ENCODE measurements around the gene DDN.
A peak's percentile ranks its signal among the peaks of the same experiment; 100 is the strongest.

Gene DDN

DNA sequence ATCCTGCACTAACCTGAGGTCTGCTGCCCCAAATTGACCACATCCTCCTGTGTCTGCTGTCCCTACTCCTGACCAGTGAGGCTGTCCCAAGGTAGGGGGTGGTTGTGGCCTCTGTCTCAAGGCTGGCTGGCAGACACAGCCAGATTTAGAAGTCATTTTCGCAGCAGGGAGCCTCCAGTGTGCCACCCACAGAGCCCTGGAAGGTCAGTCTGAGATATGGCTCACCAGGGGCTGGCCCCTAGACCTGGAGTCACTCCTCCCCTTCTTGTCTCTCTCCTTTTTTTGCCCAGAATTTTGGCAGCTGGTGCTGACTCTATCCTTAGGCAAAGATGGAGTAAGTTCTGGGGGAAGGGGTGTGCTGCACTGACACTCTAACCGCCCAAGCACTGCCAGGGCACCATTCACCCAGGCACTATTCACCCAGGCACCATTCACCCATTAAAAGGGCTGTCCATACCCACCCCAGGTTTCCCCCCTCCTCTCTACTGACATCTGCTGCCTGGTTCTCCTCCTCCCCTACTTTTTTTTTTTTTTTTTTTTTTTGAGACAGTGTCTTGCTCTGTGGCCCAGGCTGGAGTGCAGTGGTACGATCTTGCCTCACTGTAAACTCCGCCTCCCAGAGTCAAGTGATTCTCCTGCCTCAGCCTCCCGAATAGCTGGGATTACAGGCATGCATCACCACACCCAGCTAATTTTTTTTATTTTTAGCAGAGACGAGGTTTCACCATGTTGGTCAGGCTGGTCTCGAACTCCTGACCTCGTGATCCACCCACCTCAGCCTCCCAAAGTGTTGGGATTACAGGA is 7.7 kb downstream of the DDN start:
- no peak for DNase-seq (ENCODE audit: low read depth)
- no peak overlapping the region for H3K4me3 ChIP-seq (ENCODE audit: low read depth, low read length)
- TF ChIP-seq, protein P1, sequence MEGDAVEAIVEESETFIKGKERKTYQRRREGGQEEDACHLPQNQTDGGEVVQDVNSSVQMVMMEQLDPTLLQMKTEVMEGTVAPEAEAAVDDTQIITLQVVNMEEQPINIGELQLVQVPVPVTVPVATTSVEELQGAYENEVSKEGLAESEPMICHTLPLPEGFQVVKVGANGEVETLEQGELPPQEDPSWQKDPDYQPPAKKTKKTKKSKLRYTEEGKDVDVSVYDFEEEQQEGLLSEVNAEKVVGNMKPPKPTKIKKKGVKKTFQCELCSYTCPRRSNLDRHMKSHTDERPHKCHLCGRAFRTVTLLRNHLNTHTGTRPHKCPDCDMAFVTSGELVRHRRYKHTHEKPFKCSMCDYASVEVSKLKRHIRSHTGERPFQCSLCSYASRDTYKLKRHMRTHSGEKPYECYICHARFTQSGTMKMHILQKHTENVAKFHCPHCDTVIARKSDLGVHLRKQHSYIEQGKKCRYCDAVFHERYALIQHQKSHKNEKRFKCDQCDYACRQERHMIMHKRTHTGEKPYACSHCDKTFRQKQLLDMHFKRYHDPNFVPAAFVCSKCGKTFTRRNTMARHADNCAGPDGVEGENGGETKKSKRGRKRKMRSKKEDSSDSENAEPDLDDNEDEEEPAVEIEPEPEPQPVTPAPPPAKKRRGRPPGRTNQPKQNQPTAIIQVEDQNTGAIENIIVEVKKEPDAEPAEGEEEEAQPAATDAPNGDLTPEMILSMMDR (IDR thresholded peaks at IDR 0.05; ENCODE audit: control insufficient read depth, extremely low read depth, insufficient read depth), result no peak

DNA sequence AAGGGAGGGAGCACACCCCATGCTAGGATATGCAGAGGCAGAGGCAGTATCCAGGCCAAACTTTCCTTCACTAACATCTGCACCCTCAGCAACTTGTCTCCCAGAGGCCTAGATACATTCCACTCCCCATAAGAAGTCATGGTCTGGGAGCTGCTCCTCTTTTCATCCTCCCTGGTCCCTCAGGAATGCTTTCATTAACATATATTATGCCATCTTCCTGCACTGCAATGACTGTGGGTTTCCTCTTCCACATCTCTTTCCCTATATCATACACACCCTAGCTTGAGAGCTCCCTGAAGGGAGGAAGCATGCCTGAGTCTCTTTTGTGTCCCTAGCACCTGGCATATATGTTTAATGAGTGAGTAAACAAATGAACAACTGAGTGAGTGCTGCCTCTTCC is 8.6 kb downstream of the DDN start:
- no peak for DNase-seq (ENCODE audit: low read depth)
- no peak overlapping the region for H3K4me3 ChIP-seq (ENCODE audit: low read depth, low read length)
- TF ChIP-seq, protein P1 (IDR thresholded peaks at IDR 0.05; ENCODE audit: control insufficient read depth, extremely low read depth, insufficient read depth), result no peak

DNA sequence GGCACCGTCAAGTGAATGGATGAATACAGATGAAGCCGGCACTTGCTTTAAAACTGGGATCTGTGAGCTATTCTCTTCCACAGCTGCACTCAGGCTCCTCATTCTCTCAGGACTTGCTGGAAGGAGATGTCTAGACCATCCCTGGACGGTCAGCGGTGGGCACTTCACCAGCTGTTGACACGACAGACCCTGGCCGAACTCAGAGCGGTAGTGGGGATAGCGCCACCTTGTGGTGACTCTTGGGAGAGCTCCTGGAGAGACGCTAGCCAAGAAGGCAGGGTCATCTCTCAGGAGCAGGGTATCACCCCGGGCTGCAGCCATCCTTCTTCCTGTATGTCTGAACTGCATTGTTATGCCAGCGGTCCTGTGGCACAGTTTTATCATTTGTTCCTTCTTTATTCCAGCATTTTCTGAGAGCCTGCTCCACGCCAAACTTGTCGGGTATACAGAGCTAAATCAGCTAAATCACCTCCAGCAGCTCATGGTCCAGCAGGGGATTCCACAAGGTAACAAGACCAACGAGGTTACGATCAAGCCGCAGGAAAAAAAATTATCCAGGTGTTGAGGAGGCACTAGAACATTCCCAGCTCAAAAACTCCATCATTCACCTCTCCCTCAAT is 11.0 kb downstream of the DDN start:
- no peak overlapping the region for H3K4me3 ChIP-seq (ENCODE audit: low read depth, low read length)
- DNase-seq (ENCODE audit: low read depth), result no peak
- TF ChIP-seq, protein P1 (IDR thresholded peaks at IDR 0.05; ENCODE audit: control insufficient read depth, extremely low read depth, insufficient read depth), result peak; percentile 81

DNA sequence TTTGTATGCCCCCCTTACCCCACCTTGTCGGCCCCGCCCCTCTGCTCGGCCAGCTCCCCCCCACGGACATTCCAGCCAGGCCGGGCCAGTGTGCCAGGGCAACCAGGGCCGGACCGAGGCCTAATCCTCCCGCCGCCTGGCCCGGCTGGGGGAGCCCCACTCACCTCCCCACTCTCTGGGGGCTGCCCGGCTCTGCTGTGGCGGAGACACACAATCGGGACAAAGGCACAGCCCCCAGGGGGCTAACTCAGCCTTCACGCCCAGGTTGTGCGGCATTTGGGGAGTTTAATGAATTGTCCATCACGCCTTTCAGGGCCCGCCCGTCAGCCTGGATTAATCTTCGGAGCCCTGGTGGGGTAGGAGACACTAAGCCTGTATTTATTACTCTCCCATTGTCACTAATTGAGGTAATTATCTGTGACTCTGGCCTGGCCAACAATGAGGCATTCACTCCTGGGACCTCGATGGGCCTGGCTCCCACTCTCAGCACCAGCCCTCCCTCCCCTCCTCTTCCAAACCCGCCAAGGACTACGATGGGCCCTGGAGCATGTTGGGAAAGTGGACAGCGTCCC is 12.4 kb downstream of the DDN start:
- TF ChIP-seq, protein P1 (IDR thresholded peaks at IDR 0.05; ENCODE audit: control insufficient read depth, extremely low read depth, insufficient read depth), result no peak
- no peak overlapping the region for H3K4me3 ChIP-seq (ENCODE audit: low read depth, low read length)
- DNase-seq (ENCODE audit: low read depth), result no peak

DNA sequence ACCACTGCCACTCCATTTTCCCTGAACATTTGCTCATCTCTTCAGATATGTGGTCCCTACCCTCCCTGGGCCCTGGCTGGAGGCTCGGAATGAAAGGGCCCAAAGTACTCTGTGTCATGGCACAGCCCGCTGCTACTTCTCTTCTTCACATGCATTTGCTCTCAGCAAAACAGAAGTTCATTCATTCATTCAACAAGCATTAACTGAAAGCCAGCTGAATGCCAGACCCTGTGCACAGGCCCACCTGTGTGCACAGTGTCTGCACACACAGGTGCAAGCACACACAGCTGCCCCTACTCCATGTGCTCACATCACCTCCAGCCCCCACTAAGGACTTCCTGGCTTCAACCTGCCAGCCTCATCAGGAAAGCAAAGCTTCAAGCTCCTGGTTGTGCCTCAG is 13.3 kb downstream of the DDN start:
- no peak overlapping the region for H3K4me3 ChIP-seq (ENCODE audit: low read depth, low read length)
- TF ChIP-seq, protein P1 (IDR thresholded peaks at IDR 0.05; ENCODE audit: control insufficient read depth, extremely low read depth, insufficient read depth), result no peak
- no peak for DNase-seq (ENCODE audit: low read depth)

DNA sequence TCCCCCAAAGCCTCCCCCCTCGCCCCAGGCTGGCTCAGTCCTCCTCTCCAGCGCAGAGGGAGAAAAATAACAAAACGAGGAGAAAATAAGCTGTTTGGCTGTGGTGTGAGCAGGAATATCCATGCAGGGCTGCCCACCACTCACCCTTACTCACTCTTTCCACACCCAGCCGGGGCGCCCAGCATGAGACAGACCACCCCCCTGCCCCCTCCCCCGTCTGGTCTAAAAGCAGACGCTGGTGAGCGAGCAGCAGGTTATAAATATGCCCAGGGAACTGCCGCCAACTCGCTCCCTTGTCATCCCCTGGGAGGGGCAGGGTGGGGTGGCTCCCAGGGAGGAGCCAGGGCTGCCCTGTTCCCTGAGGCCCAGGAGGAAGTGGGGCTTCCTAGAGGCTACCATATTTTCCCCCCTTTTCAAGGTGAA is 13.7 kb downstream of the DDN start:
- no peak for DNase-seq (ENCODE audit: low read depth)
- H3K4me3 ChIP-seq (ENCODE audit: low read depth, low read length), result no peak overlapping the region
- TF ChIP-seq, protein P1 (IDR thresholded peaks at IDR 0.05; ENCODE audit: control insufficient read depth, extremely low read depth, insufficient read depth), result no peak
